GM20000 (cell line): ENCODE measurements around the gene SRL.

Source experiments
- DNase-seq: peaks from one replicate; pipeline ENCODE4 v3.0.0; 2012; ENCODE audit warnings: low spot score
- CTCF ChIP-seq: IDR thresholded peaks from 2 replicates; pipeline ENCODE4 v1.5.1; 2012; ENCODE audit warnings: mild to moderate bottlenecking, control low read depth; ENCODE audit errors: extremely low read depth, missing control alignments

Gene SRL

DNA sequence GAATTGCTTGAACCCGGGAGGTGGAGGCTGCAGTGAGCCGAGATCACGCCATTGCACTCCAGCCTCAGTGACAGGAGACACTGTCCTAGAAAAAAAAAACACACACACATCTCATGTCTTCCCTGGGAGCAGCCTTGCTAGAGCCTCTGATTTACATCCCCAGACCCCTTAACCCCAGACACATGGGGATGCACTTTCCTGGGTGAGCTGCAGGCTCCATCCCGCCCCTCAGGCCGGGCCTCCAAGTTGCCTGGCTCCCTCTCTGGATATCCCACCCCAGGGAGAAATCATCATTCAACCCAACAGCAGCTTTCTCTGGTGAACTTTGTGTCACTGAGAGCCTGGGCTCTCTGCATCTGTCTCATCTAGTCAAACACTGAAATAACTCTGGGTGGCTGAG is 21.5 kb downstream of the SRL start:
- no peak for TF ChIP-seq CTCF
- DNase-seq, result no peak

DNA sequence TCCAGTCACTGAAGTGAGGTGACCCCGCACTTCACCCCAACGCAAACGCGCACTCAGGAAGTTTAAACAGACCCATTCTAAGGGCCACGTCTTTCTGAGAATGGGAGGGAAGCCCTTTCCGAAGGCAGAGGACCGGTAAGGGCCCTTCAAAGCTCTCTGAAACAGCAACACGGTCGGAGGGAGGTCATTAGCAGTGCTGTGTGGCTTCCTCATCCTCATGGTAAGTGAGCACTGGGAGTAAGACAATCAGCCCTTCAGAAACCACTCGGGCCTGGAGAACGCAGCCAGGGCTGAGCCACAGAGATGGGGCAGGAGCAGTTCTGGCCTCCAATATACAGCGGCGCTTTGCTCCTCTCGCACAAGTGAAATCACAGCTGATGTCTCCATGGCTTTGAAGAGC is 23.7 kb downstream of the SRL start:
- no peak for DNase-seq
- no peak for TF ChIP-seq CTCF

DNA sequence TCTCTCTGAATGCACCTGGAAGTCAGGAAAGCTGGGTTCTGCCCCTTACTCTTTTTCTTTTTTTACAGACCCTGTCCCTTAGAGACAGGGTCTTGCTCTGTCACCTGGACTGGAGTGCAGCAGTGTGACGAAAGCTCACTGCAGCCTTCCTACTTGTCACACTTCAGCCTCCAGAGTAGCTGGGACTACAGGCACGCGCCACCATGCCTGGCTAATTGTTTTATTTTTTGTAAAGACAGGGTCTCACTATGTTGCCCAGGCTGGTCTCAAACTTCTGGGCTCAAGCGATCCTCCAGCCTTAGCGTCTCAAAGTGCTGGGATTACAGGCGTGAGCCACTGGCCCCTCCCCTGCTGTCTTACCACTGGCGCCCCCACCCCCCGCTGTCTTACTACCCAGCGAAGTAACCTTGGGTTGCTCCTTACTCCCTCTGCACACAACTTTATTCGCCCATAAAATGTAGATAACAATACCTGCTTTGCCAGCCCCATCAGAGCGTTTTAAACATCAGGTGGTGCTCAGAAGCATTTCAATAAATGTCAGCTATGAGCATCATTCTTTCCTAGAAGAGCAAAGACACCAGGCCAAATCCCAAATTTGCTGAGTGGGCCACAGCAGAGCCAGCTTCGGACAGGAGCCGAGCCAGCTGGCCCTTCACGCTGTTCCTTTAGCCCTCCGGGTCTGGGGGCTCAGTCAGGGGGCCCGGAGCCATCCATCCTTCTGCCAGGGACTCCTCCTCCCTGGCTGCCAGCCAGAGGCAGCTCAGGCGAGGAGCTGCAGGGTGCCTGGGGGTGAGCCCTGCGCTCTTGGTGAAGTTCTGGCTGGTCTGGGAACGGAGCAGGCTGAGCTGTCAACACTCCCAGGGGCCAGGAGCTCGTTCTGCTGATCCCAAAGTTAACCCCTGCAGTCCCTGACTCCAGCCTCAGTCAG is 24.4 kb downstream of the SRL start:
- DNase-seq, result no peak
- TF ChIP-seq CTCF, result no peak

GRCh38 chr16:4216596-4216995 is 25.3 kb downstream of the SRL start:
- TF ChIP-seq CTCF, result no peak
- no peak for DNase-seq

DNA sequence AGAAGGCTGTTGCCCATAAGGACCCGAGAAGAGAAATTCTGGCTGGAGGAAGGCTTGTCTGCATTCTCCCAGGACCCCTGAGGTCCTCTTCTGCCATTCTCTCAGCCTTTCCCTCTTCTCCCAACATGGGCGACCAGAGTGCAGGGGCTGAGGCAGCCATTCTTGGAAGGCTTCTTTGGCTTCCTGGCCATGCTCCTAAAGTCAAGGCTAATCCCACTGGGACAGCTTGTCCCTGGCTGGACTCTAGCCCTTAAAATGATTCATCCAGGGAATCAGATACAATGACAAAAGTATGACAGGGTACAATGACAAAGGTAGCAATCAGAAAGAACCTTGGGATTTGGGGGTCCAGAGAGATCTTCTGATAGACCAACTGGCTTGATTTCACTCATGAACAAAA is 26.8 kb downstream of the SRL start:
- no peak for TF ChIP-seq CTCF
- no peak for DNase-seq

- TF ChIP-seq CTCF, result no peak
- DNase-seq, result no peak
These were observed 27.7 kb downstream of the SRL start for GRCh38 chr16:4214215-4214621.

DNA sequence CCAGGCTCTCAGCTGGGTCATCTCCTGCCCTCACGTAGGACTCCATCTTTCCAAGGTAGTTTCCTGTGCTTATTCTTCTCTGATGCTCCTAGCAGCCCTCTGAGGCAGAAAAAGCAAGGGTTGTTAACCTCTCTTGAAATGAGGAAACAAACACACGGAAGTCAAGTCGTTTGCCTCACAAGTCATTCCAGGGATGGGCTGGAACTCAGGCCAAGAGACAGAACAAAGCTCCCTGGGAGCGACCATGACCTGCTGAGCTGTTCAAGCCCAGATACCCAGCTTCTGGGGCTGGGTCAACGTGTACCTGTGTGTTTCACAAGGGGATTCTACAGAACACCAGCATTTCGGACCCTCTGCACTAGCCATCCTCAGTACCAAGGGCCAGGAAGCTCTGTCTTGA is 28.1 kb downstream of the SRL start:
- no peak for TF ChIP-seq CTCF

More for the DNA sequence above, 28.1 kb downstream of the SRL start:
- DNase-seq, result no peak
